SK-N-SH (cell line): Measurements from ENCODE around the gene ELN. TPM values are rescaled to one million over a fixed set of nuclear protein-coding genes. Genes with fewer than 3 reads are reported as not detected.

Experiments used
- CTCF ChIA-PET: fragments of 300-600, 350-600 bp; formaldehyde crosslinking; extraction: SDS; loops from one replicate; lab custom pipeline; 2021; lab: Yijun Ruan, JAX
- POLR2A ChIA-PET: fragments of 350-600 bp; sonication (Branson Sonifier 250); formaldehyde crosslinking; extraction: SDS; loops from one replicate; lab custom pipeline; 2020; ENCODE audit warnings: antibody characterized with exemption, inconsistent platforms; lab: Yijun Ruan, JAX
- DNase-seq: peaks from one replicate; pipeline ENCODE4 v3.0.0; 2012
- H2AFZ ChIP-seq: fragments of 200-600 bp; sonication (generic); 2 replicates; pipeline ENCODE4 v1.8.1; 2016; ENCODE audit warnings: antibody characterized with exemption, mild to moderate bottlenecking, low read depth
- H3F3A ChIP-seq: fragments of 200-600 bp; sonication (generic); replicated peaks from 2 replicates; pipeline ENCODE3; 2016; ENCODE audit warnings: antibody characterized with exemption, mild to moderate bottlenecking; ENCODE audit not compliant: insufficient read depth
- H3K27ac ChIP-seq, 2 experiments: fragments of 200-500 bp in 1 of 2; fragments of 200-600 bp in 1 of 2; sonication (Bioruptor generic) in 1 of 2; sonication (generic), shearing (Covaris generic) in 1 of 2; 2 replicates each; pipeline versions ENCODE4 v1.5.1 to v1.6.1; 2014 to 2016; ENCODE audit warnings: low read depth in 2 of 2, inconsistent platforms in 1 of 2, low read length in 1 of 2, mild to moderate bottlenecking in 1 of 2, mixed read lengths in 1 of 2
- H3K27me3 ChIP-seq: fragments of 200-600 bp; sonication (generic), shearing (Covaris generic); 2 replicates; pipeline ENCODE4 v1.6.1; 2016; ENCODE audit warnings: mixed run types; ENCODE audit not compliant: insufficient read depth
- H3K36me3 ChIP-seq, 2 experiments: fragments of 200-500 bp in 1 of 2; fragments of 200-600 bp in 1 of 2; sonication (Bioruptor generic) in 1 of 2; sonication (generic) in 1 of 2; replicated peaks in 1 of 2; 2 replicates each; pipeline versions ENCODE3 to v1.5.1; 2014 to 2016; ENCODE audit warnings: low read length in 1 of 2, mild to moderate bottlenecking in 1 of 2; ENCODE audit not compliant: insufficient read depth in 2 of 2, control insufficient read depth in 1 of 2
- H3K4me1 ChIP-seq, 2 experiments: fragments of 200-500 bp in 1 of 2; fragments of 200-600 bp in 1 of 2; sonication (Bioruptor generic) in 1 of 2; sonication (generic), shearing (Covaris generic) in 1 of 2; 2 replicates each; pipeline versions ENCODE4 v1.5.1 to v1.6.1; 2014 to 2016; ENCODE audit warnings: low read depth in 1 of 2, low read length in 1 of 2, mixed run types in 1 of 2; ENCODE audit not compliant: insufficient read depth in 2 of 2, control insufficient read depth in 1 of 2
- H3K4me2 ChIP-seq: fragments of 200-600 bp; sonication (generic), shearing (Covaris generic); 2 replicates; pipeline ENCODE4 v1.6.1; 2017; ENCODE audit warnings: mixed run types
- H3K4me3 ChIP-seq, 2 experiments: fragments of 200-500 bp in 1 of 2; fragments of 200-600 bp in 1 of 2; sonication (Bioruptor generic) in 1 of 2; sonication (generic), shearing (Covaris generic) in 1 of 2; 2 replicates each; pipeline versions ENCODE4 v1.5.1 to v1.8.1; 2014 to 2016; ENCODE audit warnings: low read depth in 2 of 2, inconsistent platforms in 1 of 2, low read length in 1 of 2, mild to moderate bottlenecking in 1 of 2, mixed read lengths in 1 of 2, moderate library complexity in 1 of 2
- H3K79me2 ChIP-seq: fragments of 200-600 bp; sonication (generic); 2 replicates; pipeline ENCODE4 v1.8.1; 2017; ENCODE audit warnings: mild to moderate bottlenecking; ENCODE audit not compliant: insufficient read depth
- H3K9ac ChIP-seq: fragments of 200-600 bp; sonication (generic); 2 replicates; pipeline ENCODE4 v1.6.1; 2017; ENCODE audit warnings: mixed run types
- H3K9me2 ChIP-seq: fragments of 200-600 bp; sonication (generic); 2 replicates; pipeline ENCODE4 v1.6.1; 2017; ENCODE audit warnings: mixed run types
- H3K9me3 ChIP-seq: fragments of 200-600 bp; sonication (generic); 2 replicates; pipeline ENCODE4 v1.6.1; 2017; ENCODE audit warnings: mixed run types, mild to moderate bottlenecking, moderate library complexity
- H4K20me1 ChIP-seq: fragments of 200-600 bp; sonication (generic); 2 replicates; pipeline ENCODE4 v1.6.1; 2017; ENCODE audit warnings: mild to moderate bottlenecking, mixed run types; ENCODE audit not compliant: insufficient read depth
- CHD2 ChIP-seq: fragments of 150-350 bp; IDR thresholded peaks from 2 replicates; pipeline ENCODE4 v1.6.1; 2018; ENCODE audit warnings: low read length; ENCODE audit not compliant: partially characterized antibody
- FOXM1 ChIP-seq: IDR thresholded peaks from 2 replicates; pipeline ENCODE4 v1.4.0; 2012; ENCODE audit warnings: low read depth, mild to moderate bottlenecking
- GABPA ChIP-seq: IDR thresholded peaks from 2 replicates; pipeline ENCODE4 v1.4.0; 2012; ENCODE audit warnings: low read depth, mild to moderate bottlenecking
- JUND ChIP-seq: IDR thresholded peaks from 2 replicates; pipeline ENCODE4 v1.4.0; 2012
- MXI1 ChIP-seq: IDR thresholded peaks from 2 replicates; pipeline ENCODE4 v1.6.1; 2012; ENCODE audit warnings: mild to moderate bottlenecking, low read depth, low read length, improper control_type of control experiment
- NRF1 ChIP-seq: IDR thresholded peaks from 2 replicates; pipeline ENCODE4 v1.6.1; 2012; ENCODE audit warnings: low read depth, mild to moderate bottlenecking, low read length
- POLR2AphosphoS5 ChIP-seq: IDR thresholded peaks from 2 replicates; pipeline ENCODE4 v1.6.1; 2012; ENCODE audit warnings: low read depth, low read length
- RFX5 ChIP-seq: IDR thresholded peaks from 2 replicates; pipeline ENCODE4 v1.6.1; 2012; ENCODE audit warnings: mild to moderate bottlenecking, improper control_type of control experiment, low read length
- RXRA ChIP-seq: IDR thresholded peaks from 2 replicates; pipeline ENCODE4 v1.4.0; 2012; ENCODE audit warnings: low read depth, mild to moderate bottlenecking, borderline replicate concordance
- SMC3 ChIP-seq: IDR thresholded peaks from 2 replicates; pipeline ENCODE4 v1.6.1; 2012; ENCODE audit warnings: low read depth, low read length, improper control_type of control experiment
- TCF12 ChIP-seq: IDR thresholded peaks from 2 replicates; pipeline ENCODE4 v1.4.0; 2012
- WGBS: methylation state at CpG from one replicate; pipeline ENCODE4 v1.1.6; 2017; ENCODE audit warnings: low lambda C conversion rate; 5-methylcytosine and 5-hydroxymethylcytosine counted together
- polyA plus RNA-seq, 3 experiments: library from polyadenylated mRNA; depleted of rRNA; stranded (reverse); fragments of >200 nt; gene quantifications; 2 replicates each; pipeline ENCODE4 v1.2.3, GENCODE V29; 2012
- TF ChIP-seq, protein P1 (sequence below): IDR thresholded peaks from 2 replicates; pipeline ENCODE4 v1.6.1; 2012; ENCODE audit warnings: mild to moderate bottlenecking, low read depth, low read length, moderate library complexity
- TF ChIP-seq, protein P2 (sequence below): fragments of 200-600 bp; sonication (generic); IDR thresholded peaks from 2 replicates; pipeline ENCODE4 v1.6.1; 2017; ENCODE audit warnings: antibody characterized with exemption, mild to moderate bottlenecking, moderate library complexity

Gene ELN
- polyA plus RNA-seq, 1 of the 3 experiments (the other 2 are of a cell fraction), result 12.5 TPM

DNA sequence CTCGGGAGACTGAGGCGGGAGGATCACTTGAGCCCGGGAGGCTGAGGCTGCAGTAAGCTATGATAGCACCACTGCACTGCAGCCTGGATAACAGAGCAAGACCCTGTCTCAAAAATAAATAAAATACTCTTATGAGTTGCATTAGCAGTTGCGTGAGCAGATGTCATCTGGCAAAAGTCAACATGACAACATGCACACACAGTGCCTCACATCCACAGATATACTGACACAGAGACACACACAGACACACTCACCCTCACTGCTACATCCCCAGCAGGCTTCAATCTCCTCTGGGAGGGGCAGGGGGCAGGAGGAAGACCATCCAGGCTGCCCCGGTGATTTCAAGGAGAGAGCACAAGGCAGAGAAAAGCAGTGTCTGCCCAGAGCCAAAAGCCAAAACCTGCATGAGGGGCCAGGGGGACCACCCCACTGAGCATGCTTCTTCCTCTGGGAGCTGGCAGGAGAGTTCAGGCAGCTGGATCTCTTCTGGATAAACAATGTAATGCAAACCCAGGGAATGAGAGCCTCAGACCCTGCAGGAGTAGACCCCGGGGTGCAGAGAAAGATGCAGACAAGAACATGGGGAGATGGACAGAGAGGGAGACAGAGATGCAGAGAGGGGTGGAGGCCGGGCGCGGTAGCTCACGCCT lies 9.6 kb upstream of the ELN start (continued):
- TF ChIP-seq, protein P1, sequence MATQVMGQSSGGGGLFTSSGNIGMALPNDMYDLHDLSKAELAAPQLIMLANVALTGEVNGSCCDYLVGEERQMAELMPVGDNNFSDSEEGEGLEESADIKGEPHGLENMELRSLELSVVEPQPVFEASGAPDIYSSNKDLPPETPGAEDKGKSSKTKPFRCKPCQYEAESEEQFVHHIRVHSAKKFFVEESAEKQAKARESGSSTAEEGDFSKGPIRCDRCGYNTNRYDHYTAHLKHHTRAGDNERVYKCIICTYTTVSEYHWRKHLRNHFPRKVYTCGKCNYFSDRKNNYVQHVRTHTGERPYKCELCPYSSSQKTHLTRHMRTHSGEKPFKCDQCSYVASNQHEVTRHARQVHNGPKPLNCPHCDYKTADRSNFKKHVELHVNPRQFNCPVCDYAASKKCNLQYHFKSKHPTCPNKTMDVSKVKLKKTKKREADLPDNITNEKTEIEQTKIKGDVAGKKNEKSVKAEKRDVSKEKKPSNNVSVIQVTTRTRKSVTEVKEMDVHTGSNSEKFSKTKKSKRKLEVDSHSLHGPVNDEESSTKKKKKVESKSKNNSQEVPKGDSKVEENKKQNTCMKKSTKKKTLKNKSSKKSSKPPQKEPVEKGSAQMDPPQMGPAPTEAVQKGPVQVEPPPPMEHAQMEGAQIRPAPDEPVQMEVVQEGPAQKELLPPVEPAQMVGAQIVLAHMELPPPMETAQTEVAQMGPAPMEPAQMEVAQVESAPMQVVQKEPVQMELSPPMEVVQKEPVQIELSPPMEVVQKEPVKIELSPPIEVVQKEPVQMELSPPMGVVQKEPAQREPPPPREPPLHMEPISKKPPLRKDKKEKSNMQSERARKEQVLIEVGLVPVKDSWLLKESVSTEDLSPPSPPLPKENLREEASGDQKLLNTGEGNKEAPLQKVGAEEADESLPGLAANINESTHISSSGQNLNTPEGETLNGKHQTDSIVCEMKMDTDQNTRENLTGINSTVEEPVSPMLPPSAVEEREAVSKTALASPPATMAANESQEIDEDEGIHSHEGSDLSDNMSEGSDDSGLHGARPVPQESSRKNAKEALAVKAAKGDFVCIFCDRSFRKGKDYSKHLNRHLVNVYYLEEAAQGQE, result no peak
- TF ChIP-seq CHD2, result no peak

DNA sequence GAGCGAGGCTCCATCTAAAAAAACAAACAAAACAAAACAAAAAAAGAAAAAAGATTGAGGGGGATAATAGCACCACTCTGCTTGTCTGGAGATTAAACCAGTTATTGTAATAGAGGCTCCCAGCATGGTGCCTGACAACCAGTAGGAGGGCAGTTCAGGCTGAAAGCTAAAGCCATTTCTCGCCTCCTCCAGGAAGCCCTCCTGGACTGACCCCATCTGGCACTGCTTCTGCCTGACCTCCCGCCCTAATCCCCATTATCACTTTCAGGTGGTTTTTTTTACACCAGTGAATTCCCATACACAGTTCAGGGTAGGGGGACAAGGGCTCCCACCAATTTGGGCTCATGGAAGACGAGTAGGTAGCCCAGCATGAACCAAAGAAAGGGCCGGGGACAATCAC lies 8.8 kb upstream of the ELN start:
- no peak overlapping the region for H3K9ac ChIP-seq
- TF ChIP-seq RFX5 (no peak), JUND (no peak), GABPA (no peak), TCF12 (no peak), FOXM1 (no peak), RXRA (no peak), POLR2AphosphoS5 (no peak), MXI1 (no peak), NRF1 (no peak), SMC3 (no peak)
- TF ChIP-seq, protein P2, sequence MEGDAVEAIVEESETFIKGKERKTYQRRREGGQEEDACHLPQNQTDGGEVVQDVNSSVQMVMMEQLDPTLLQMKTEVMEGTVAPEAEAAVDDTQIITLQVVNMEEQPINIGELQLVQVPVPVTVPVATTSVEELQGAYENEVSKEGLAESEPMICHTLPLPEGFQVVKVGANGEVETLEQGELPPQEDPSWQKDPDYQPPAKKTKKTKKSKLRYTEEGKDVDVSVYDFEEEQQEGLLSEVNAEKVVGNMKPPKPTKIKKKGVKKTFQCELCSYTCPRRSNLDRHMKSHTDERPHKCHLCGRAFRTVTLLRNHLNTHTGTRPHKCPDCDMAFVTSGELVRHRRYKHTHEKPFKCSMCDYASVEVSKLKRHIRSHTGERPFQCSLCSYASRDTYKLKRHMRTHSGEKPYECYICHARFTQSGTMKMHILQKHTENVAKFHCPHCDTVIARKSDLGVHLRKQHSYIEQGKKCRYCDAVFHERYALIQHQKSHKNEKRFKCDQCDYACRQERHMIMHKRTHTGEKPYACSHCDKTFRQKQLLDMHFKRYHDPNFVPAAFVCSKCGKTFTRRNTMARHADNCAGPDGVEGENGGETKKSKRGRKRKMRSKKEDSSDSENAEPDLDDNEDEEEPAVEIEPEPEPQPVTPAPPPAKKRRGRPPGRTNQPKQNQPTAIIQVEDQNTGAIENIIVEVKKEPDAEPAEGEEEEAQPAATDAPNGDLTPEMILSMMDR, result no peak
- TF ChIP-seq, all 33 proteins: peak for 0
- Histone ChIP-seq H3K27me3 (no peaks in the 10 kb centered on the region), H3K9me2 (no peaks in the 10 kb centered on the region), H3K27ac (no peak overlapping the region), H4K20me1 (no peaks in the 10 kb centered on the region), H2AFZ (no peak overlapping the region), H3K4me3 (no peak overlapping the region), H3K4me1 (peaks cover 12 to 31% of the 10 kb centered on the region in 2 experiments), H3K4me2 (no peak overlapping the region), H3K36me3 (no peaks in the 10 kb centered on the region), H3K79me2 (no peaks in the 10 kb centered on the region), H3K9me3 (no peaks in the 10 kb centered on the region), H3F3A (peaks cover 24% of the 10 kb centered on the region)
- ChIA-PET CTCF (interaction anchor here (1.0 kb wide), 1 partner anchor 13 kb away, joined by 3 read pairs; no protein-coding TSS in a partner anchor), POLR2A (no interaction called here)
- WGBS, result 93% methylated on average over 5 of the region's 5 CpGs
- no peak for DNase-seq
